Stimulated activated CD8-positive, alpha-beta memory T cell treated with anti-CD3 and anti-CD28 coated beads, Interleukin-4, amount 100 ng/mL, for 24 hours (primary cell): Measurements from ENCODE around the gene SYCE1L.
"Not testable (repeated sequence)": the region's sequence is repeated elsewhere in the genome, so short reads cannot be mapped to it uniquely, and the experiment has no call there.

ENCODE experiments used
- DNase-seq: peaks from one replicate; pipeline ENCODE4 v3.0.0-alpha.2; 2020; ENCODE audit warnings: low read depth

Gene SYCE1L

DNA sequence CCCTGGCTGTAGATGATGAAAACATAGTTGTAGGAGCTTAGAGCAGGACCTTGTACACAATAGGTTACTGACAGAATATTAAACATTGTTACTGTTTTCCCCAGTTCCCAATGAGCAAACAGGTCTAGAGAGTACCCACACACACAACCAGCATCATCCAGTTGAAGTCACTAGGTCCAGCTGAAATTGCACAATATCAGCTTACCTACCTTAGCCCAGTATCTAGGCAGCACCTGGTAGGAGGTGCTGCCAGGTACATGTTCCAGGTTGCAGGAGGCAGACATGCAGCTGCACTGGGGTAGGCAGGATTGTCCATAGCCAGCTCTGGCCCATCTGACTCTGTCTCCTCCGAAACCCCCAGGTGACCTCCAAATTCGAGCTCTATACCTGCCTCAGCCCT is 1.5 kb upstream of the SYCE1L start:
- DNase-seq = no peak

DNA sequence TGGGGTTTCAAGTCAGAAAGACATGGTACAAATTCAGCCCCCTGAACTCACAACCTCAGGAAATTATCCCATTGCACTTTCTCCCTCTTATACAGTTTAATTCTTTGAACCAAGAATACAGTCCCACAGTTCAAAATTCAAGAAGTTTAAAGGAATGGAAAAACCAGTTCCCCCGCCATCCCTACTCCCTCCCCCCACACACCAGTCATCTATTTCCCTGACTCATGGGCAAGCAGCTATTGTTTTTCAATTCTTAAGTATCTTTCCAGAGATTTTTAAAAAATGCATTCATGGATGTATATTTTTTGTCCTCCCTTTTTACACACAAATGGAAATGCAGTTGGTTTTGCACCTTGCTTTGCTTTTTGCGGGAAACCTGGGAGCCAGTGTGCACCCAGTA is 7.3 kb downstream of the SYCE1L start:
- DNase-seq = no peak

DNA sequence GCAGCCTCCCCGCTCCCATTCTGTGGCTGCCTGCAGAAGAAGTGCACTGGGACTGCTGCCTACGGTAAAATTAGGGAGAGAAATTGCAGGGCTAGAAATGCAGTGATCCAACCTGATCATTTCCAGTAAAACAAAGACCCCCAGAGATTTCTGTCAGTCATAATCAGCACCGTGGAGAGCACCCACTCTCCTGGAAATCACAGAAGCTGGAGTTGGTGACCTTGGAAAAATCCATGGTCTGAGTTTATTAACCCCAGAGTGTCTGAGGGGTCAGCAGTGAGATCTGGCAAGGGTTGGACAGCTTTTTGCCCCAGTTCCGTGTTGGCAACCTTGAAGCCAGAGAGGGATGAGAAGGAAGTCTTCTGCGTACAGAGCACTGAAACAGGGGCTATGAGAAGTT is 7.8 kb downstream of the SYCE1L start:
- no peak for DNase-seq

DNA sequence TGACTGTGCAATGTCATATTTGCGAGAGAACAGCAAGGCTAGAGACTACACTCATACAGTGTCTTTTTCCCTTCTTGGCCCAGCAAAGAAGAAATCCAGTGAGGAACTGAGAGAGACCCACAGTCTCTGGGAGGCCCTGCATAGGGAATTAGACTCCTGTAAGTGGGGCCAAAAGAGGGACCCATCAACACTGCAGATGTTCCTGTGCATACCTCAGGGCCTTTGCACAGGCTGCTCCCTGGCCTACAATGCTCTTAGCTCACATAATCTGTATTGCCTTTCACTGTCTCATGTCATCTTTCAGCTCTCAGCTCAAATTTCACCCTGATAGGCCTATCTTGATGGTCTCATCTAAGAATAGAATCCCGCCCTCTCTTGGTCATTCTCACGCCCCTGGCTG is 9.2 kb downstream of the SYCE1L start:
- DNase-seq = no peak

DNA sequence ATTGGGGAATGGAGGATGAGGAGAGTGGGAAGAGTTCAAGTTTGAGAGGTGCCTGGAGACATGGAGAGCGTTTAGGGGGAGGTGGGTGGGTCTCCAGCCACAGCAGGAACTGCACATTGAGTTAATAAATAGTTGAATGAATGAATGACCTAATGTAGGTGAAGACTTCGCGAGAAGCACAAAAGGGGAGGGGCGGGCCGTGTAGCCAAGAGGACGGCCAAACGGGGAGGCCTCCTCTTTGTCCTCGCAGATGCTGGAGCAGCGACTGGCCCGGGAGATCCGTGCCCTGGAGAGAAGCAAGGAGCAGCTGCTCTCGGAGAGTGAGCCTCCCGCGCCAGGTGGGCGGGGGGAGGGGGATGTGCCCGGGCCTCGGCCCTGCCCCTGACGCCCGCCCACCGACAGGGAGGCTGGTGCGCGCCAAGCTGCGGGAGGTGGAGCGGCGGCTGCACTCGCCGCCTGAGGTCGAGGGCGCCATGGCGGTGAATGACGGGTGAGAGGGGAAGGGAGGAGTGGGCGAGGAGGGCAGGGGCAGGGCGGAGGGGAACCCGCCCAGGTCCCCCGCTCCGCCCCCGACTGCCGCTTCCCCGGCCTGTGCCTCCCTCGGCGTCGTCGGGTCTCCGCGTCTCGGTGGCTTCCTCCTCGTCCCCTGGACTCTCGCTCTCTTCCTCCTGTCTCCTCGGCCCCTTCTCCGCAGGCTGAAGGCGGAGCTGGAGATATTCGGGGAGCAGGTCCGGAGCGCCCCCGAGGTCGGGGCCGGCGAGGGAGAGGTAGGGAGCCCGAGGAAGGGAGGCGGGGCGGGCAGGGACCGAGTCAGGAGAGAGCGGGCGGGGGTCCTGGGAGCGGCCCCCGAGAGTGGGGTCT is 12.9 kb downstream of the SYCE1L start:
- DNase-seq = peak; percentile 66

DNA sequence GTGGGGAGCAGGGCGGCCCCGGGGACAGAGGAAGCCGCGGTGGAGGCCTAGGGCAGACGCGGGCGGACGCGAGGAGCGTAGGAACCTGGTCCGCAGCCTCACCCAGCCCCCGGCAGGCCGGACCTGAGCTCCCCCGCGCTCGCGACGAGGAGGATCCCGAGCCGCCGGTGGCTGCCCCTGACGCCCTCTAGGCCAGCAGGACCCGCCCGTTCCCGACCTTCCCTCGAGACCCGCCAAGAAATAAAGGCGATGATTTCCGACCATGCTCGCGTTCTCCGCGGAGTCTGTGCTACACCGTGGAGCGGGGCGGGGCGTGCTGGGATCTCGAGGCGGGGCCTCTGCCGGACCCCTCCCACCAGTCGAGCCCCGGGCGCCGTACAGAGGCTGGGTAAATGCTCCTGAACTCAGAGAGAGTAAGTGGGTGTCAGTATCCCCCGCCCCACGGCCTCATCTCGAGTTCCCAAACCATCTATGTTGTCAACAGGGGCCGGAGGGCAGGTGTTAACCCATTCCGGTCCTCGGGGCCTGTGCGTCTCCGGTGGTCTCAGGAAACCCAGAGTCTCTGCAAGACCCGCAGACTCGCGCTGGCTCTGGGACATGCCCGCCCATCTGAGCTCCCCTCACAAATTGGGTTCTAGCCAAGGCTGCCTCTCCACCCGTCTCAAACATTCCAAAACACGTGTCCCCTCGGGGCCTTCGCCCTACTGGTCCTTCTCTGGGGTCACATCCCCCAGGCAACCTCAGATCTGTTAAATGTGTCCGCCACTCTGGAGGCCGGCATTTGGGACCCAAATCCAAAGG is 13.7 kb downstream of the SYCE1L start:
- DNase-seq = peak; percentile 51

DNA sequence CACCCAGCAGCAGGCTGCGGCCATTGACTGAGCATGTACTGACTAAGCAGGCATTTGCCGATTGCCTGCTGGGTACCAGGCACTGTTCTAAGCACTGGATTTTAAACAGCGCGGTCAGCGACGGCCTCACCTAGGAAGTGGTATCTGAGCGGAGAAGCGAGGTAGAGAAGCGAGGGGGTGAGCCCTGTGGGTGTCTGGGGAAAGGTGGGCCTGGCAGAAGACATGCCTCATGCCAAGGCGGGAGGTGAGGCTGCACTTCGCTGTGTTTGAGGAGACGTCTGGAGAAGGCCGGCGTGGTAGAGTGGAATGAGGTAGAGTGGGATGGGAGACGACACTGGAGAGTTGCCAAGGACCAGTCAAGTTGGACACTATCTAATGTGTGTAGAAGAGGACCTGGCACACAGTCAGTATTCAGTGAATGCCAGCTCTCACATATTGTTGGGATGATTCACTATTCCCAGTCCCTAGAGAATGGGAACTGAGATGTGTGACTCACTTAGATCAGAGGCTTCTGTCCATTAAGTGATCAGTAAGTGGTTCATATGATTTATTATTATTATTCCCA is 14.4 kb downstream of the SYCE1L start:
- no peak for DNase-seq

DNA sequence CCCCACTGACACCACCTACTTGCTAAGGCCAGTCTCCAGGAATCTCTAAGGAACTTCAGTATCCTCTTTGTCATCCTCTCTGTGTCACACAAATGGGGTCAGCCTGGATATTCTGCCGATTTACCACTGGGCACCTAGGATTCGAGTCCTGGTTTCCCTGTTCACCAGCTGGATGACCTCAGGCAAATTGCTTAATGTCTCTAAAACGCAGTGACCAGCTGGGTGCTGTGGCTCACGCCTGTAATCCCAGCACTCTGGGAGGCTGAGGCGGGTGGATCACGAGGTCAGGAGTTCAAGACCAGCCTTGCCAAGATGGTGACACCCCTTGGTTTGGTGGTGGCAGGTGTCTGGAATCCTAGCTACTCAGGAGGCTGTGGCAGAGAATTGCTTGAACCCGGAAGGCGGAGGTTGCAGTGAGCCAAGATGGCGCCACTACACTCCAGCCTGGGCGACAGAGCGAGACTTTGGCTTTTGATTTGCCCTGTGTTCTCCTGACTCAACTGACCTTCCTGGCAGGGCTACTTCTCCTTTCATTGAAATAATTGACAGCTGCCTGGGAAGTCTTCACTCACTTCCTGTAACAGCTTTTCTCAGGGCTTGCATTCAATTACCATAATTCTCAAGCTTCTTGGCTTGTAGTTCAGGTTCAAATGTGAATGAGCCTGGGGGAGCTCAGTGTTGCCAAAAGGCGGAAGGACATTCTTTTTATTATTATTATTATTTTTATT is 15.4 kb downstream of the SYCE1L start:
- no peak for DNase-seq

DNA sequence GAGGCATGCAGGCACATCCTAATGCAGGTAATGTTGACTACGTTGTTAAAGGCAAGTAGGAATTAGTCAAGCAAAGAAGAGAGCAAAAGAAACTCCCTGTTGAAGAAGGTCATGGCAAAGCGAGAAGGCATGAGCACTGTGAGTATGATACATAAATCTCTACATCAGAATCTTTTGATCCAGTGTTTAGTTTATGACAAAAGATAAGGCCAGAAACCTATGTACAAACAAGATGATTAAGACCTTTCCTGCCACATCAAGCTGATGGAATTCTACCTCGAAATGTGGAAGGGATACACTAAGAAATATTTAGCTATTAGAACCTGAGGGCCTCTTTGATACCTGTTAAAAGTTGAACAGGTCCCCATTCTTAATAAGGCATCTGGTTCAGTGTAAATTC is 20.2 kb downstream of the SYCE1L start:
- no peak for DNase-seq

DNA sequence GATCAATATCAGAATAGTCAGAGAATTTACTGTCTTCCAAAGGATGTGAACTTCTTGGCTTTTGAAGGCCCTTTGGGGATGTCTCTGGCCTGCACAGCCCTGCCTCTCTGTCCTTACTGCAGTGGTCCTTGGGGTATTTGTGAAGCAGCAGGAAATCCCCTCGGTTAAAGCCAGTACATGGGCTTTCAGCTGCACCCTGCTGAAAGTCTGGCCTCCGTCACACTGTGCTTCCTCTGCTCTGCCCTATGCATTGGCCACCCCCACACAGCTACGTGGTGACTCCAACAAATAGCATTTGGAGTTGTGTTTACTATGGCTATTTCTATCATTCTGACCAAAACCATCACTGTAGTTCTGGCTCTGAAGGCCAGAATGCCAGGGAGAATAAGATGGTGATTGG is 21.2 kb downstream of the SYCE1L start:
- DNase-seq = no peak

DNA sequence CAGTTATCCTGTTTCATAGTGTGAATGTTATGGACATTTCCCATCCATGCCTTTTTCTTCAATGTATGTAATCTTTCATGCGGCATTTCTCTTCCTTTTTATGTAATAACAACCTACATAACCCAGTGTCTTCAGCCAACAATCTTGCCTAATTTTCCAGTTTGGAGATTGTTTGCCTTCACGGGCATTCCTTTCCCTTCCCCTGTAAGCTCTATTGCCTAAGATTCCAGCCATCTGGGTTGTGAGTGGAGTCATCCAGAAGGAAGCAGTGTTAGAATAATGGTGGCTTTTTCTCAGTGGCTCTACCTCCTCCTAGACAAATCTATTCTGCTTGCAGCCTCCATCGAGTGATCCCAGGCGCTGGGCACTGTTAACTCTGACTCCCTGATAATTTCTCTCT is 22.3 kb downstream of the SYCE1L start:
- no peak for DNase-seq

DNA sequence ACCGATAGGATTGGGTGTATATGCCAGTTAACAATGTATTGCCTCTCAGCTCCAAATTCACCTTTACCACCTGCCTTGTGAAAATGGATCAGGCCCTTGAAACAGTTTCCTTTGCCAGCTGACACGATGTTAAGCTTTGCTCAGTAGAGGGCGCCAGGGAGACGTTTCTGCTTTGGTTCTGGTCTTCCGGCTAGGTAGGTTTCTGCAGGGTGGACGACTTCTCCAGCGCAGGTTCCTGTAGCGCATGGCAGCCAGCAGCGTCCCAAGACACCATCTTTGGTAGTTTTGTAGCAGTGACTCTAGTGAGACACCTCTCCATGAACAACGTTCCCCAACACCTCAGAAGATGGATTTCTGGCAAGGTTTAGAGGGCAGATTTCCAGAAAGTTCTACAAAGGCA is 24.0 kb downstream of the SYCE1L start:
- DNase-seq = no peak

DNA sequence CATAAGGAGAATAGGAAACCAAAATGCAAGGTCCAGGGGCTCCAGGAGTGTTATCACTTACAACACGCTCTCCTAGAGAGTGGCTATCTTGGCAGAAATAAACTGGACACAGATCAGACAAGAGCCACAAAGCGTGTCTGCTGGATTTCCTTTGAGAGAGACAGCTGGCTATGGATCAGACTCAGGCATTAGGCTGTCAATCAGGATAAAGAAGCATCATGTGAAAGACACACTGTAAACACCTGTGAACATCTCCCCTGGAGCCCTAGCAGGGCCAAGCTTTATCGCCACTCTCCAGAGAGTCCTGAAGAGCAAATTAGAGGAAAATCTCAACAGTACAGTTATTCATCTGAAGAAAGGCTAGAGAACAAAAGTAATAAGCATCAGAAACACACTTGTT is 26.0 kb downstream of the SYCE1L start:
- DNase-seq = no peak

DNA sequence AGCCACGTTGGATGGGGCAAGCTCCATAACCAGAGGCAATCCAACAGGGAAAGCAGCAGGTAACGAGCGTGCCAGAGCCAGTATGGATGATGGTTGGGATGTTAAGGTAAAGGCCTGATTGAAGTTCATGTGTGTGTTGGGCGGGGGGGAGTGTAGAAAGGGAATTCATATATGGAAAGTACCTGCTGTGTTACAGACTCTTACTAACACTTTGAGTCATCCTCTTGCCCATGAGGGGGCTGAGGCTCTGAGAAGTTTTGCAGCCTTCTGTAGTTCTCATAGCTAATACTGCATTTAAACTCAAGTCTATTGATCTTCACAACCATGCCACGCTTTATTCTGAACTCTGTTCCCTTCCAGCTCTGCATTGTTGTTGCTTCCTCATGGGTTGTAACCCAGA is 28.5 kb downstream of the SYCE1L start:
- DNase-seq = no peak

DNA sequence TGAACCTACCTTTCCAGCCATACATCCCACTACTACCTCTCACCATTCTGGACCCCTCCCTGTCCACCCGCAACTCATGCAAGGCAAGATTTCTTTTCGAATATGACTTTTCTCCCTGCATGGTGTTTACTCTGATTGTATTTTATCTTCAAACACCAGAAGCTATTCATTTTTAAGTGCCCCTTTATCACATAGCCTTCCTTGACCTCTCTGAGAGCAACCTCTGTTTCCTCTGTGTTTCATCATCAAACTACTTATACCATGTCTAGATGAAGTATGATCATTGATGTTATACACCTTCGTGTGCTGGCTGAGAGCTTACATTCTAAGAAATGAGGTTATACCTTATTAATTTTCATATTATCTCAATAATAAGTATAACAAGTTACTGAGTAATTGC is 31.8 kb downstream of the SYCE1L start:
- DNase-seq = no peak

DNA sequence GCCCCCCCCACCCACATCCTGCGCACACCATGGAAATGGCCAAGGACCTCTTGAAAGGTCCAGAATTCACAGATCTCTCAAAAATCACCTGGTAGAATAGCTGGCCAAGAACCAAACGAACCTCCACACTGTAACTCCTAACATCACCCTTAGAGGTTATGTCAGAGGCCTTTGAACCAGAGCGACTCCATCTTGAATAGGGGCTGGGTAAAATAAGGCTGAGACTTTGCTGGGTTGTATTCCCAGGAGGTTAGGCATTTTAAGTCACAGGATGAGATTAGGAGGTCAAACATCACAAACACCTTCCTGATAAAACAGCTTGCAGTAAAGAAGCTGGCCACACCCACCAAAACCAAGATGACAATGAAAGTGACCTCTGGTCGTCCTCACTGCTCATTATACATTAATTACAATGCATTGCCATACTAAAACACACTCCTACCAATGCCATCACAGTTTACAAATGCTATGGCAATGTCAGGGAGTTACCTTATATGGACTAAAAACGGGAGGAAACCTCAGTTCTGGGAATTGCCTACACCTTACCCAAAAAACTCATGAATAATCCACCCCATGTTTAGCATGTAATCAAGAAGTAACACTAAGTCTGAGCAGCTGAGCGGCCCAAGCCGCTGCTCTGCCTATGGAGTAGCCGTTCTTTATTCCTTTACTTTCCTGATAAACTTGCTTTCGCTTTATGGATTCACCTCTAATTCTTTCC is 34.8 kb downstream of the SYCE1L start:
- DNase-seq = no peak

DNA sequence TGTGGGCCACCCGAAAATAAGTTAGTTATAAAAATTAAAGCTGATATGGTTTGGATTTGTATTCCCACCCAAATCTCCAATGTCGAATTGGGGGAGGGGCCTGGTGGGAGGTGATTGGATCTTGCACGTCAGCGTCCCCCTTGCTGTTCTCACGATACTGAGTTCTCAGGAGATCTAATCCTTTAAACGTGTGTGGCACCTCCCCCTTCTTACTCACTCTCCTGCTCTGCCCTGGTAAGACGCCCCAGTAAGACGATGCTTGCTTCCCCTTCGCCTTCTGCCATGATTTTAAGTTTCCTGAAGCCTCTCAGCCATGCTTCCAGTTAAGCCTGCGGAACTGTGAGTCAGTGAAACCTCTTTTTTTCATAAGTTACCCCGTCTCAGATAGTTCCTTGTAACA is 35.4 kb downstream of the SYCE1L start:
- DNase-seq = no peak

DNA sequence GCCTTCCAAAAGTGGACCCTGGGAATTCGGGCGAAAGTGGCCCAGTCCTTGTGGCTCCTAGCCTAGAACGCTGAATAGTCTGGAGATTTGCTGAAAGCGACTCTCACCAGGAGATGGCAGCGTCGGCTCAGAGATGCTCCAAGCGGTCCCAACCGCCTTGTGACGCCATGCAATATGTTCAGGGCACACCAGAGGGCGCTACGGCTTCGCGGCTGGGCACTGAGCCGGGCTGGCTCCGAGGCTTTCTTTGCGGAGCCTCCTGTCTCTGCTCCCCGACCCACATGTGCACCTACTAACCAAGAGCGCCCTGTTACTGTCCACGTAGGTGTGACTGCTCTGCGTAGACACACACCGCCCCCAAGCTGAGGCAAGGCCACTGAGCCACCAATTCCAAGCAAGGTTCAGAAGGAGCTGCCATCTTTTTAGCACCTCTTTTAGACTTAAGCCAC is 36.9 kb downstream of the SYCE1L start:
- peak; percentile 78 for DNase-seq

DNA sequence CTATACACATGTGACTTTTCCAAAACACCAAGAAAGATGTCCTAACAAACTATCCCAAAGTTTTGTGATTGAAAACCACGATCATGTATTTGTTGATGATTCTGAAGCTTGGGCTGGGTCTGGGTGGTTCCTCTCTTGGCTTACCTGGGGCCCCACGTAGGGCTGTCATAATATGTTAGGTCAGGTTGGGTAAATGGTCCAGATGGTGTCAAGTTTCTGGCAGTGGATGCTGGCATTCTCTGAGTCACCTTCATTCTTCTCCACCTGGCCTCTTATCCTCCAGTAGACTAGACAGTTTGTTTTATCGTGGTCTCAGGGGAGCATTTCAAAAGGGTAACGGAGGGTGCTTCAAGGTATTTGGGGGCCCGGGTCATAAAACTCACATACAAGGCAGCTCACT is 39.4 kb downstream of the SYCE1L start:
- no peak for DNase-seq

DNA sequence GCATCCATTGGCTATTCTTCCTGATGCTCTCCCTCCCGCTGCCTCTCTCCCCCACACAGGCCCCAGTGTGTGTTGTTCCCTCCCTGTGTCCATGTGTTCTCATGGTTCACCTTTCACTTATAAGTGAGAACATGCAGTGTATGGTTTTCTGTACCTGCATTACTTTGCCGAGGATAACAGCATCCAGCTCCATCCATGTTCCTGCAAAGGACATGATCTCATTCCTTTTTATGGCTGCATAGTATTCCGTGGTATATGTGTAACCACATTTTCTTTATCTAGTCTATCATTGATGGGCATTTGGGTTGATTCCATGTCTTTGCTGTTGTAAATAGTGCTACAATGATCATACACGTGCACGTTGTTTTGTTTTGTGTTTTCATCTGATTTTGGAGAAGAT is 43.3 kb downstream of the SYCE1L start:
- DNase-seq = not testable (repeated sequence)

DNA sequence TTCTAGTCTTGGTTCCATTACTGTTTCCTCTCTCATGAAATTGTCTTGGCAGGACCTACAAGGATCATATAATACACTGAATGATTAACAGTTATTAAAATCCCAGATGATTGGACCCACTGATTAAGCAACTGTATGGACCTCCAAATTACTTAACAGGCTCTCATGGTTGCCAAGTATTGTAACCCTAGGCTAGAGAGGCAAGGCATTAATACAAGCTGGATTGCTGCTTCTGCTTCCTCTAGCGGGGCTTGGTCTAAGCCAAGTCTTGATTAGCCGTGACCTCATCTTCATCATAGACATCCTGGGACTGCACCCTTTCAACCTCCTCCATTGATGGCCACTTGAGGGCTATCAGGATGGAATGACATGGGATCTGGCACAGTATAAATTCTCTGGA is 46.9 kb downstream of the SYCE1L start:
- no peak for DNase-seq

DNA sequence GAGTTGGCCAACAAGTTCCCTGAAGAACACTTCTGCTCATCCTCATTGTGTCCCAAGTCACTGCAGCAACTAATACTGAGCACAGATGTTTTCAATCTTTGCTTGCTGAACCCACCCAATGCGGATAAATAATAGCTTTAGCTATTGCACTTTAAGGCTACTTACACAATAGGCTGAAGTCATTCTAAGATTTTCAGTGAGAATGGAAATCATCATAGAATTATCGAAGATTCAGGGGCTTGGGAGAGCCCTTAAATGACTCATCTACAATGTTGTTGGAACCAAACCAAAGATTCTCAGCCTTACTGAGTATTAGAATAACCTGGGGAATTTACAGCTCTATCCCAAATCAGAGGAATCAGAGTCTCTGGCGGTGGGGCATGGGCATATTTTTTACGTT is 51.2 kb downstream of the SYCE1L start:
- DNase-seq = no peak
